PFSK-1 (cell line): ENCODE measurements around the gene GYS1.

ENCODE experiments used
- FOXP2 ChIP-seq: optimal IDR thresholded peaks from 2 replicates; pipeline ENCODE3; 2011; ENCODE audit warnings: borderline replicate concordance, control low read depth, inconsistent platforms; ENCODE audit not compliant: insufficient read depth; ENCODE audit errors: extremely low read length, extremely low read depth
- POLR2AphosphoS5 ChIP-seq: IDR thresholded peaks from 2 replicates; pipeline ENCODE4 v1.6.1; 2012; ENCODE audit warnings: low read depth, mild to moderate bottlenecking, control low read depth, low read length, moderate library complexity
- SIN3A ChIP-seq: IDR thresholded peaks from 2 replicates; pipeline ENCODE4 v1.6.1; 2012; ENCODE audit warnings: mild to moderate bottlenecking, low read length, moderate library complexity, borderline replicate concordance; ENCODE audit not compliant: insufficient read depth
- TAF1 ChIP-seq: IDR thresholded peaks from 2 replicates; pipeline ENCODE4 v1.6.1; 2012; ENCODE audit warnings: low read length, control low read depth, borderline replicate concordance; ENCODE audit not compliant: insufficient read depth
- TF ChIP-seq, protein P1 (sequence below), 2 experiments: IDR thresholded peaks; 2 replicates each; pipeline versions ENCODE4 v1.6.1 to v1.8.0; 2011 to 2012; ENCODE audit warnings: low read depth in 2 of 2, low read length in 2 of 2, control low read depth in 1 of 2, inconsistent platforms in 1 of 2, mild to moderate bottlenecking in 1 of 2, moderate library complexity in 1 of 2; ENCODE audit not compliant: insufficient read depth in 1 of 2

The GYS1 gene

DNA sequence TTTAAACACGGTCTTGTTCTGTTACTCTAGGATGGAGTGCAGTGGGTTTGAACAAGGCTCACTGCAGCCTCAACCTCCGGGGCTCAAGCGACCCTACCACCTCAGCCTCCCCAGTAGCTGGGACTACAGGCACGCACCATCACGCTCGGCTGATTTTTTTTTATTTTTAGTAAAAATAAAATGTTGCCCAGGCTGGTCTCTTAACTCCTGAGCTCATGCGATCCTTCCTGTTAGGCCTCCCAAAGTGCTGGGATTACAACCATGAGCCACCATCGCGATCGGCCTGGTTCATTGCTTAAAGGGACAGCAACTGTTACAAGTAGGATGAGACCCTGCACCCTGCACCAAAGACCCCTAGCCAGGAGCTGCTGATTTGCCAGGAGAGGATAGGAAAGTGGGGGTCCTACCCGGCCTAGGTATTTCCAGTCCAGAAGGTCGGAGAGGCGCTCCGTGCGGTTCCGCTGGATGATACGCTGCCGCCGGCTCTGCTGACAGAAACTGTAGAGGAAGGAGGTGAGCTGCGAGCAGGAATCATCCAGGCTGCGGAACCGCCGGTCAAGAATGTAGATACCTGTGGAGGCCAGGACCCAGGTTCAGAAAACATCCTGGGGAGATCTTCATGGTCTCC, 22.9 kb downstream of the GYS1 start:
- TF ChIP-seq FOXP2 (no peak), SIN3A (no peak)

DNA sequence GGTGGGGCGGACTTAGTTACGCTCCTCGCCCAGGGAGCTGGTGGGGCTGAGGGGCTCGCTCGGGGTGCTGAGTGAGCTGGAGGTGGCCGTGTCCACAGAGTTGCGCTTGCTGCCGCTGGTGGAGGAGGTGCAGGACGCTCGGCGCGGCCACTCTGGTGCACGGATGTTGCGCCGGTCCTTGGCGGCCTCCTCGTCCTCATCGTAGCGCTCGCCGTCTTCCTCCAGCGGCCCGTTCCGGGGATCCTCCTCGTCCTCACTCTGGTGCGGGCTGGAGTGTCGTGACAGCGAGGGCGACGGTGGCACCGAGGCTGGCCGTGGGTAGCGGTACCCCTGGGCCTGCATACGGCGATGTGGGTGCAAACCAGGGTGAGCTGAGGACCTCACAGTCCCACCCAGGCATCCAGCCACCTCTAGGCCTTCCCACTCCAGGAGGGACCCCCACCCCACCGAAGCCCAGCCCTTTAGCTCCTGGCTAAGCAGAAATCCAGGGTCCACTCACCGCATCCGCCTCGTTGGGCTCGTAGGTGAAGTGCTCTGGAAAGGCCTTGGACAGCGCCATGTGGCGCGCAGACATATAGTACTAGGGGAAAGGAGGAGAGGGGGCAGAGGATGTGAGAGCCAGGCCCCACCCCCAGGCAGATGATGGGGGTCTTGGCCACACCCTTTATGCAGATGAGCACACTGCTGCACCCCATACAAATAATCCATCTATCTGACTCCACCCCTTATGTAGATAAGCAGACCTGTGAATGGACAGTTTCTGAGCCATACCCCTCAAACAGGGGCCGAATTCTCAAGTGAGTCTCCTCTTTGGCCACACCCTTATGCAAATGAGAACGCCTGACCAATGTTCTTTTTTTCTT, 23.6 kb downstream of the GYS1 start:
- TF ChIP-seq TAF1: no peak
- no peak for TF ChIP-seq FOXP2
- no peak for TF ChIP-seq SIN3A
- TF ChIP-seq, protein P1, sequence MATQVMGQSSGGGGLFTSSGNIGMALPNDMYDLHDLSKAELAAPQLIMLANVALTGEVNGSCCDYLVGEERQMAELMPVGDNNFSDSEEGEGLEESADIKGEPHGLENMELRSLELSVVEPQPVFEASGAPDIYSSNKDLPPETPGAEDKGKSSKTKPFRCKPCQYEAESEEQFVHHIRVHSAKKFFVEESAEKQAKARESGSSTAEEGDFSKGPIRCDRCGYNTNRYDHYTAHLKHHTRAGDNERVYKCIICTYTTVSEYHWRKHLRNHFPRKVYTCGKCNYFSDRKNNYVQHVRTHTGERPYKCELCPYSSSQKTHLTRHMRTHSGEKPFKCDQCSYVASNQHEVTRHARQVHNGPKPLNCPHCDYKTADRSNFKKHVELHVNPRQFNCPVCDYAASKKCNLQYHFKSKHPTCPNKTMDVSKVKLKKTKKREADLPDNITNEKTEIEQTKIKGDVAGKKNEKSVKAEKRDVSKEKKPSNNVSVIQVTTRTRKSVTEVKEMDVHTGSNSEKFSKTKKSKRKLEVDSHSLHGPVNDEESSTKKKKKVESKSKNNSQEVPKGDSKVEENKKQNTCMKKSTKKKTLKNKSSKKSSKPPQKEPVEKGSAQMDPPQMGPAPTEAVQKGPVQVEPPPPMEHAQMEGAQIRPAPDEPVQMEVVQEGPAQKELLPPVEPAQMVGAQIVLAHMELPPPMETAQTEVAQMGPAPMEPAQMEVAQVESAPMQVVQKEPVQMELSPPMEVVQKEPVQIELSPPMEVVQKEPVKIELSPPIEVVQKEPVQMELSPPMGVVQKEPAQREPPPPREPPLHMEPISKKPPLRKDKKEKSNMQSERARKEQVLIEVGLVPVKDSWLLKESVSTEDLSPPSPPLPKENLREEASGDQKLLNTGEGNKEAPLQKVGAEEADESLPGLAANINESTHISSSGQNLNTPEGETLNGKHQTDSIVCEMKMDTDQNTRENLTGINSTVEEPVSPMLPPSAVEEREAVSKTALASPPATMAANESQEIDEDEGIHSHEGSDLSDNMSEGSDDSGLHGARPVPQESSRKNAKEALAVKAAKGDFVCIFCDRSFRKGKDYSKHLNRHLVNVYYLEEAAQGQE (IDR thresholded peaks at IDR 0.05; ENCODE audit: insufficient read depth in 1 of 2, low read depth in 2 of 2, low read length in 2 of 2): no peak
- no peak for TF ChIP-seq POLR2AphosphoS5

DNA sequence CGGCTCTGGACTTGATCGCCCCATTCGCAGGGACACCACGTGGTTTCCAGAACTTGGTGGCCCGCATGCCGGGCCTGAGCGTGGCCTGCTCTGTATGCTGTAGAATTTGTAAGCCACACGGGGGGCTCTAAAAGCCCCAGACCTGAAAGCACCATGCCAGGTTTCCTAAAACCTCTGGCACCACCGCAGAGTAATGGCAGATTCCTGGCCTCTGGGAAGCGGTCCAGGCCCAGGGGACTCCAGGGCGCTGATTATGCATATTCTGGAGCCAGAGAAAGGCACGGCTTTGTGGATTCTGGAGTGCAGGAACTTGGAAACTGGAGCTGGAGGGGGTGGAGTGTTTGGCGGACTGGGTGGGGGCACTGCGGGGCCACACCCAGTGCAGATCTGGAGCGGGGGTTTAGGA, 24.3 kb downstream of the GYS1 start:
- TF ChIP-seq POLR2AphosphoS5 (no peak), SIN3A (no peak), TAF1 (no peak), FOXP2 (no peak)
- TF ChIP-seq, protein P1 (IDR thresholded peaks at IDR 0.05; ENCODE audit: insufficient read depth in 1 of 2, low read depth in 2 of 2, low read length in 2 of 2): no peak

DNA sequence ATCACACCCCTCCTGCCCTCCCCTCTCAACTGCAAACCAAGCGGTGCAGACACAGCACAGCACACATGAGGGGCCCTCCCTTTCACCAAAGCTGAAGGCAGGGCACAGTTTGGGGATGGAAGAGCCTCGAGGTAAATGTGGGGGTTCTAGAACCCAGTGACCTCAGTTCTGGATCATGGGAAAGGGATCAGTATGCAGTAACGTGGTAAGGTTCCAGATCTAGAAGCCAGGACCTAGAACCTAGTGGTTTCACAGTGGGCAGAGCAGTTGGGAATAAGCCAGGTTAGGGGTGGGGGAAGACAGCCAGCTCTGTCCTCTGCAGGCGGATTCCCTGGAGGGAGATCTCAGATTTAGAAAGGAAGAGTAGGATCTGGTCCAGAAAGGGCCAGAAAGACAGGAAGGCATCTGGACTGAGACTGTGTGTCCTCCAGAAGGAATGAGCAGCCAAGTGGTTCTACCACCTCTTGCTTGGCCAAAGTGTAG, 24.9 kb downstream of the GYS1 start:
- no peak for TF ChIP-seq POLR2AphosphoS5
- TF ChIP-seq, protein P1 (IDR thresholded peaks at IDR 0.05; ENCODE audit: insufficient read depth in 1 of 2, low read depth in 2 of 2, low read length in 2 of 2): no peak
- no peak for TF ChIP-seq SIN3A
- no peak for TF ChIP-seq FOXP2
- no peak for TF ChIP-seq TAF1

DNA sequence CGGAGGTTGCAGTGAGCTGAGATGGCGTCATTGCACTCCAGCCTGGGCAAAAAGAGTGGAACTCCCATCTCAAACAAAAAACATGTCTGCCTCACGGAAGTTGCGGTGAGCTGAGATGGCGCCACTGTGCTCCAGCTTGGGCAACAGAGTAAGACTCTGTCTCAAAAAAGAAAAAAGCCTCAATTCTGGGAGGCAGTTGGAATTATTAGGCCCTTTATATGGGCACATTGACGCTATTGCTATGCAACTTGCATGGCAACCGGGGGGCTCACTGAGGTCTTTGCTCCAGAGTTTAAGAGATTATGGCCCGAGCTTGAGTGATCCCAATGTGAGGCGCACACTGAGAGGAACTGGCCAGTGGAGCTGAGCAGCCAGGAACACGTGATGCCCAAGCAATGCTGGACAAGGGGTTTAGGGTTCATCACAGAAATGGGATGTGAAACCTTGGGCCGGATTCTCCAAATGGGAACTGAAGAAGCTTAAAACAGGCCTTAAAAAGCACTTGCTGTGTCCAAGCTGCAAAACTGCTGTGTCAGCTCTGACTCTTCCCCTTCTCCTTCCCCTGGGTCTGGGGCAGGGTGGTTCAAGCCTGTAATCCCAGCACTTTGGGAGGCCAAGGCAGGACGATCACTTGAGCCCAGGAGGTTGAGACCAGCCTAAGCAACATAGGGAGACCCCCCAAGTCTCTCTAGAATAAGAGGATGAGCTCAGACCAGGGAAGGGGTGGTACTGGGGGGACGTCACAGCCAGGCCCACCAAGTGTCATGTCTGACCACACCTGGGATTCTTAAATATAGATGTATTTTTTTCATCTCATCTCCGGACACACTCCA, 25.5 kb downstream of the GYS1 start:
- TF ChIP-seq, protein P1 (IDR thresholded peaks at IDR 0.05; ENCODE audit: insufficient read depth in 1 of 2, low read depth in 2 of 2, low read length in 2 of 2): no peak
- peak; percentile 17; the same call in 1 of the 2 replicates for TF ChIP-seq POLR2AphosphoS5
